ENCODE data around the gene ACE2.

ACE2 gene

GRCh38 chrX:15549189-15550012, 51.4 kb downstream of the ACE2 start:
- no peak for TF ChIP-seq CTCF (IDR thresholded peaks at IDR 0.05; ENCODE audit: control insufficient read depth, insufficient read depth, low read depth, low read length, missing control alignments)
- H3K4me3 ChIP-seq (ENCODE audit: control insufficient read depth, low read depth, low read length) = no peak overlapping the region
- no peak for DNase-seq (ENCODE audit: low read depth)

GRCh38 chrX:15547356-15547755, 53.4 kb downstream of the ACE2 start:
- DNase-seq (ENCODE audit: low read depth) = no peak
- no peak for TF ChIP-seq CTCF (IDR thresholded peaks at IDR 0.05; ENCODE audit: control insufficient read depth, insufficient read depth, low read depth, low read length, missing control alignments)
- no peak overlapping the region for H3K4me3 ChIP-seq (ENCODE audit: control insufficient read depth, low read depth, low read length)

- H3K4me3 ChIP-seq (ENCODE audit: control insufficient read depth, low read depth, low read length) = no peak overlapping the region
- DNase-seq (ENCODE audit: low read depth) = no peak
- no peak for TF ChIP-seq CTCF (IDR thresholded peaks at IDR 0.05; ENCODE audit: control insufficient read depth, insufficient read depth, low read depth, low read length, missing control alignments)
Measured at GRCh38 chrX:15546745-15547144, 54.0 kb downstream of the ACE2 start.

- TF ChIP-seq CTCF (IDR thresholded peaks at IDR 0.05; ENCODE audit: control insufficient read depth, insufficient read depth, low read depth, low read length, missing control alignments) = no peak
- H3K4me3 ChIP-seq (ENCODE audit: control insufficient read depth, low read depth, low read length) = no peak overlapping the region
- no peak for DNase-seq (ENCODE audit: low read depth)
Measured at GRCh38 chrX:15530318-15530717, 70.4 kb downstream of the ACE2 start.

- H3K4me3 ChIP-seq (ENCODE audit: control insufficient read depth, low read depth, low read length) = no peak overlapping the region
- no peak for TF ChIP-seq CTCF (IDR thresholded peaks at IDR 0.05; ENCODE audit: control insufficient read depth, insufficient read depth, low read depth, low read length, missing control alignments)
- DNase-seq (ENCODE audit: low read depth) = no peak
Measured at GRCh38 chrX:15529165-15529564, 71.6 kb downstream of the ACE2 start.

GRCh38 chrX:15525664-15526416, 74.9 kb downstream of the ACE2 start:
- no peak overlapping the region for H3K4me3 ChIP-seq (ENCODE audit: control insufficient read depth, low read depth, low read length)
- no peak for TF ChIP-seq CTCF (IDR thresholded peaks at IDR 0.05; ENCODE audit: control insufficient read depth, insufficient read depth, low read depth, low read length, missing control alignments)
- DNase-seq (ENCODE audit: low read depth) = no peak
